ENCODE results near the gene AGMAT. TPM values are rescaled to one million over a fixed set of nuclear protein-coding genes. Genes with fewer than 3 reads are reported as not detected.

AGMAT gene
- total and polyA plus RNA-seq, 2 of the 4 experiments (the other 2 are of a cell fraction): 0.18 to 0.26 TPM

DNA sequence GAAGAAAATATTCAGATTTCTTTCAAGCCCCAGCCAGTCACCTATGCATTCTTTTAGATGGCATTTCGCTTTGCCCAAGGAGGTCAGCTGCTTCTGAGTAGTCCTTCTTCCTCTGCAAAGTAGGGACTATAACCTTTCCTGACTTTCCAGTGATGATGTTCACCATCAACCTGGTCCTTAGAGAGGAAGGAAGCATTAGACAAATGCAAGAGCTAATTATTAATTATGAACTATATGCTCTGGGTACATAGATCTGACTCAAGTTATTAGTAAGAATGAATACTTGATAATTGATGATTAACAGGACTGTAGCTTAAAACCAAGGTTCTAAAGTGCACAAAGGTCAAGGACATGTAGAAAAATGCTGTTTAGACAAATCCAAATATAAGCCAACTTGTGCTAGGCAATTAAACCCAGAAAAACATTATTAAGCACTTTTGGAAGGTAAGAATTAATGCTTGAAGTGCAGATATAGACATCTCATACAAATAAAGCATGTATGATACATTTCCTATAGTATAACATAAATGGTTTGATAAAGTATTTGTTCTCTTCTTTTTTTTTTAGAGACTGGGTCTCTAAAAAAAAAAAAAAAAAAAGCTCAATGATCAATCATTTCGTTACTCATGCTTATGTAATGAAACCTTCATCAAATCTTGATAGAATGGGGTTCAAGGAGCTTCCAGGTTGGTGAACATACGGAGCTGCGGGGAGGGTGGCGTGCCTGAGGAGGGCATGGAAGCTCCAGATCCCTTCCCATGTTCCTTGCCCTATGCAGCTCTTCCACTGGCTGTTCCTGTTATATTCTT is 11.2 kb upstream of the AGMAT start (continued):
- TF ChIP-seq, protein P1, sequence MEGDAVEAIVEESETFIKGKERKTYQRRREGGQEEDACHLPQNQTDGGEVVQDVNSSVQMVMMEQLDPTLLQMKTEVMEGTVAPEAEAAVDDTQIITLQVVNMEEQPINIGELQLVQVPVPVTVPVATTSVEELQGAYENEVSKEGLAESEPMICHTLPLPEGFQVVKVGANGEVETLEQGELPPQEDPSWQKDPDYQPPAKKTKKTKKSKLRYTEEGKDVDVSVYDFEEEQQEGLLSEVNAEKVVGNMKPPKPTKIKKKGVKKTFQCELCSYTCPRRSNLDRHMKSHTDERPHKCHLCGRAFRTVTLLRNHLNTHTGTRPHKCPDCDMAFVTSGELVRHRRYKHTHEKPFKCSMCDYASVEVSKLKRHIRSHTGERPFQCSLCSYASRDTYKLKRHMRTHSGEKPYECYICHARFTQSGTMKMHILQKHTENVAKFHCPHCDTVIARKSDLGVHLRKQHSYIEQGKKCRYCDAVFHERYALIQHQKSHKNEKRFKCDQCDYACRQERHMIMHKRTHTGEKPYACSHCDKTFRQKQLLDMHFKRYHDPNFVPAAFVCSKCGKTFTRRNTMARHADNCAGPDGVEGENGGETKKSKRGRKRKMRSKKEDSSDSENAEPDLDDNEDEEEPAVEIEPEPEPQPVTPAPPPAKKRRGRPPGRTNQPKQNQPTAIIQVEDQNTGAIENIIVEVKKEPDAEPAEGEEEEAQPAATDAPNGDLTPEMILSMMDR (conservative IDR thresholded peaks at IDR 0.05; ENCODE audit: low read depth, low read length): no peak
- no peak for TF ChIP-seq FOS (IDR thresholded peaks at IDR 0.05; ENCODE audit: low read depth, low read length)

DNA sequence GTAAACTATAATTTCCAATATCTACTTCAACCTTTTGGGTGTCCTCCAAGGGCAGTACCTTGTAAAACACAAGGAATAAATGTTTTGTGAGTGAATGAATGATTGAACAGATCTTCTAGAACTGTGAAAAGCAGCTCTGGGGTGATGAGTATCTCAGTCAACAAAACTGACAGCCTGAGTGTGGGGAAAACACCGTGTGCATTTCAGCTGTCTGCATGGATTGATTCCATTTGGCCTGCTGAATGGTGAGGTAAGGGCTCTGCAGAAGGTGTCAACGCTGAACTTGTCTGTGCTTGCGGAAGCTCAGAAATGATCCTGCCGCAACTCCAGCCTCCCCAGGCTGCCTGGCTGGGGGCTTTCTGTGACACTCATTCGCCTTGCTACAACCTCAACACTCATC is 7.4 kb upstream of the AGMAT start:
- no peak overlapping the region for H2AK5ac ChIP-seq (ENCODE audit: low read depth, low read length)
- H3K36me3 ChIP-seq (ENCODE audit: control insufficient read depth, insufficient read depth, low read length): no peaks in the 10 kb centered on the region
- no TSS peak for BruUV-seq (replicated peaks)

More for the DNA sequence above, 7.4 kb upstream of the AGMAT start:
- Histone ChIP-seq H4K20me1 (ENCODE audit: insufficient read depth, low read length) (no peaks in the 10 kb centered on the region), H3K4me1 (ENCODE audit: control insufficient read depth, insufficient read depth, low read length) (no peaks in the 10 kb centered on the region; the same call in 1 of the 2 replicates), H3K27ac (ENCODE audit: insufficient read depth, low read length) (no peak overlapping the region), H3K18ac (ENCODE audit: low read depth, low read length) (no peak overlapping the region), H2BK15ac (ENCODE audit: low read depth, low read length) (no peak overlapping the region), H3K4me3 (ENCODE audit: insufficient read depth, low read depth, low read length) (no peak overlapping the region), H3K27me3 (ENCODE audit: control insufficient read depth, insufficient read depth, low read length) (no peaks in the 10 kb centered on the region), H3K4ac (ENCODE audit: low read depth, low read length) (no peak overlapping the region), H2BK20ac (ENCODE audit: low read depth, low read length) (no peak overlapping the region), H4K91ac (ENCODE audit: insufficient read depth, low read depth, low read length) (no peak overlapping the region), H2BK5ac (ENCODE audit: low read depth, low read length, poor library complexity, severe bottlenecking) (no peak overlapping the region), H3K23ac (ENCODE audit: low read depth, low read length) (no peak overlapping the region), H2AK9ac (replicated peaks; ENCODE audit: low read depth, low read length, poor library complexity) (no peak overlapping the region), H3K9me1 (ENCODE audit: insufficient read depth, low read length) (no peaks in the 10 kb centered on the region), H2AFZ (replicated peaks; ENCODE audit: low read length, poor library complexity) (peak overlapping the region; percentile 21), H3K4me2 (ENCODE audit: low read depth, low read length) (no peak overlapping the region), H3K9me3 (ENCODE audit: control insufficient read depth, insufficient read depth, low read length) (no peaks in the 10 kb centered on the region; the same call in 1 of the 2 replicates), H3K56ac (ENCODE audit: extremely low read depth, insufficient read depth, low read length) (no peak overlapping the region), H4K8ac (ENCODE audit: low read depth in 2 of 2, low read length in 2 of 2) (no peak overlapping the region), H2BK120ac (ENCODE audit: low read depth, low read length) (no peak overlapping the region), H3K14ac (replicated peaks; ENCODE audit: low read depth, low read length) (no peak overlapping the region), H3K79me1 (ENCODE audit: low read depth in 1 of 2, low read length in 2 of 2) (no peaks in the 10 kb centered on the region), H4K5ac (ENCODE audit: low read depth, low read length) (no peak overlapping the region), H3K9ac (ENCODE audit: low read depth, low read length) (no peak overlapping the region)
- in situ Hi-C loops (cut with MboI; ENCODE audit: low sequenced_read_pairs): no loop called here
- 0% methylated on average over 1 of the region's 5 CpGs; no CpG with 5 or more reads in 1 of the 2 experiments for WGBS, 2 experiments (ENCODE audit: extremely low coverage in 2 of 2, insufficient read length in 1 of 2)
- intact Hi-C loops (cut with micrococcal nuclease): no loop called here
- TF ChIP-seq RAD21 (IDR thresholded peaks at IDR 0.05; ENCODE audit: low read length) (no peak), RCOR1 (IDR thresholded peaks at IDR 0.05; ENCODE audit: insufficient replicate concordance, low read length) (no peak), MAFK (IDR thresholded peaks at IDR 0.05; ENCODE audit: low read depth, low read length) (no peak), POLR2A (IDR thresholded peaks at IDR 0.05; ENCODE audit: low read depth, low read length) (no peak), FOS (IDR thresholded peaks at IDR 0.05; ENCODE audit: low read depth, low read length) (no peak), MAZ (IDR thresholded peaks at IDR 0.05; ENCODE audit: borderline replicate concordance, low read depth, low read length) (no peak), BHLHE40 (IDR thresholded peaks at IDR 0.05; ENCODE audit: low read depth, low read length) (no peak)
- ChIA-PET POLR2A (ENCODE audit: unreplicated experiment) (no interaction called here), CTCF (interaction anchor here (1.8 kb wide), 1 partner anchor 149 kb away, joined by 5 read pairs; no protein-coding TSS in a partner anchor)
- ATAC-seq (ENCODE audit: low read depth): no peak
- dilution Hi-C loops (cut with HindIII; ENCODE audit: low sequenced_read_pairs, unreplicated experiment): no loop called here
- DNase-seq: no peak

Data from IMR-90 (cell line).